Ishikawa (cell line): ENCODE measurements around the gene MRGPRF.

Source experiments
- NFIC ChIP-seq: IDR thresholded peaks from 2 replicates; pipeline ENCODE4 v1.6.1; 2012
- TCF12 ChIP-seq: IDR thresholded peaks from 2 replicates; pipeline ENCODE4 v1.6.1; 2012; ENCODE audit warnings: low read depth

- no peak for TF ChIP-seq NFIC
- TF ChIP-seq TCF12: no peak
Observed at GRCh38 chr11:69041516-69041915, 28.5 kb upstream of the MRGPRF start.
